WI38 (cell line): ENCODE data around the gene LAMC2.

Experiments
- H3K4me3 ChIP-seq: 2 replicates; pipeline ENCODE4 v1.5.1; 2011; ENCODE audit warnings: low read depth, mild to moderate bottlenecking, control low read depth, low read length
- TF ChIP-seq, protein P1 (sequence below): IDR thresholded peaks from 2 replicates; pipeline ENCODE4 v1.5.1; 2012; ENCODE audit warnings: low read depth, mild to moderate bottlenecking, control low read depth, low read length

LAMC2 gene

DNA sequence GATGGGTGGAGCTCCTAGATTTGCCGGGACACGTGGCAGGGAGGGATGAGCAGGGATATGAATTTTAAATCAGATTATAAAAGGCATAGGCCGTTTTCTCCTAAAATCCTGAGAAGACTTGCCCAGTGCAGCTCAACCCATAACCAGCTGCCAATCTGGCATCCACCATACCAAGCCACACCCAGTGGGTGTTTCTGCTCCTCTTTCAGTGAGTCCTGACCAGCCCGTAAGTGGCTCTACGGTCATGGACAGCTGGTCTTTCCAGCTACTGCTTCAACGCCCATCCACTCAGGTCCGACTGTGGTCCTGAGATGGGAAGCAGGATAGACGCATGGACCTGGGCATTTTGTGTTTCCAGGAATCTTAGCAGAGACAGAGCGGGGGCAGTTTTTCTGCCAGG is 107.2 kb downstream of the LAMC2 start:
- TF ChIP-seq, protein P1, sequence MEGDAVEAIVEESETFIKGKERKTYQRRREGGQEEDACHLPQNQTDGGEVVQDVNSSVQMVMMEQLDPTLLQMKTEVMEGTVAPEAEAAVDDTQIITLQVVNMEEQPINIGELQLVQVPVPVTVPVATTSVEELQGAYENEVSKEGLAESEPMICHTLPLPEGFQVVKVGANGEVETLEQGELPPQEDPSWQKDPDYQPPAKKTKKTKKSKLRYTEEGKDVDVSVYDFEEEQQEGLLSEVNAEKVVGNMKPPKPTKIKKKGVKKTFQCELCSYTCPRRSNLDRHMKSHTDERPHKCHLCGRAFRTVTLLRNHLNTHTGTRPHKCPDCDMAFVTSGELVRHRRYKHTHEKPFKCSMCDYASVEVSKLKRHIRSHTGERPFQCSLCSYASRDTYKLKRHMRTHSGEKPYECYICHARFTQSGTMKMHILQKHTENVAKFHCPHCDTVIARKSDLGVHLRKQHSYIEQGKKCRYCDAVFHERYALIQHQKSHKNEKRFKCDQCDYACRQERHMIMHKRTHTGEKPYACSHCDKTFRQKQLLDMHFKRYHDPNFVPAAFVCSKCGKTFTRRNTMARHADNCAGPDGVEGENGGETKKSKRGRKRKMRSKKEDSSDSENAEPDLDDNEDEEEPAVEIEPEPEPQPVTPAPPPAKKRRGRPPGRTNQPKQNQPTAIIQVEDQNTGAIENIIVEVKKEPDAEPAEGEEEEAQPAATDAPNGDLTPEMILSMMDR, result no peak
- no peak overlapping the region for H3K4me3 ChIP-seq

DNA sequence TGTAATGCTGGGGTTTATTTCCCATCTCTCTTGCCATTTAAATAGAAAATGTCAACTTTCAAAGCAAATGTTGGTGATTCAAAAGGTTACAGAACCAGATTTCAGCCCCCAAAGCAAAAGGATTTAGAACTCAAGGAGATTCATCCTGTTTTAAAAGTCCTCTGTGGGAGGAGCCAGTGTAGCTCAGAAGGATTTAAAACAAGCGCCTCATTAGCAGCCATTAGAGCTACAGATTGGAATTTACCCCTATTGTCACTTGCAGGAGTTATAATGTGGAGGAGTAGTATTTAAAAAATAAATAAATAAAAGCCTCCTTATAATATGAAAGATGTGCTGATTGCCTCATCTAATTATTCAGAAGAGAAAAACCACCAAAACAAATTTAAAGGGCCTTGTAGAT is 107.8 kb downstream of the LAMC2 start:
- TF ChIP-seq, protein P1, result no peak
- no peak overlapping the region for H3K4me3 ChIP-seq
